ENCODE measurements around the gene PRR12. TPM values are rescaled to one million over a fixed set of nuclear protein-coding genes. Genes with fewer than 3 reads are reported as not detected.

The PRR12 gene
- total RNA-seq, 4 donors from 2014 or later, result 12.2 to 54.7 (median 30.0) TPM

DNA sequence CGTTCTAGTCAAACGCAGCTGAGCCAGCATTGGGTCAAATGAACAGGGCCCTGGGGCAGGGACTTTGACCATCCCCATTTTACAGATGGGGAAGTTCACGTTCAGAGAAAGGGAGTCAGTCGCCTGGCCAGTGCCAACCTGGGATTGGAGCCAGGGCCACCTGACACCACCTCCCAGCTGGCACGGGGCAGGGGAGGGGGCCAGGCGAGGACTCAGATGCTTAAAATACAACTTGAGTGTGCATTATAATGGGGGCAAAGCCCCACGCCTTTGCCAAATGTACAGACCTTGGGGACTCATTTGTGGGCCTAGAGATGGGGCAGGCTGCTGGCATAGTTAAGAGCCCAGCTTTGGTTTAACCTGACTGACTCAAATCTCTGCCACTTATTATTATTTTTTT lies 14.6 kb downstream of the PRR12 start:
- TF ChIP-seq CTCF (IDR thresholded peaks at IDR 0.05), result no peak
- no peak for TF ChIP-seq POLR2AphosphoS5 (IDR thresholded peaks at IDR 0.05)
- TF ChIP-seq POLR2A (IDR thresholded peaks at IDR 0.05), result no peak
- TF ChIP-seq EP300 (IDR thresholded peaks at IDR 0.05; ENCODE audit: low read depth), result no peak
- H3K4me3 ChIP-seq, result no peak overlapping the region
- no peak overlapping the region for H3K27ac ChIP-seq
- WGBS, 2 donors (ENCODE audit: low coverage in 1 of 2), result 85 to 100% methylated on average over 1 to 7 of the region's 7 CpGs
- no peaks in the 10 kb centered on the region for H3K9me3 ChIP-seq
- in situ Hi-C loops (cut with MboI; ENCODE audit: low pct_ligation_motif_present in 1 of 4, low pct_unique_long_range_greater_than_20kb in 1 of 4, low sequenced_read_pairs in 3 of 4) (no loop called here), intact Hi-C loops (cut with DNase I; ENCODE audit: low total_unique reads) (no loop called here)
- DNase-seq, result no peak
- H3K36me3 ChIP-seq, result peaks cover 0 to 48% (median 14%) of the 10 kb centered on the region in 4 donors
- no peaks in the 10 kb centered on the region for H3K4me1 ChIP-seq
- no peaks in the 10 kb centered on the region for H3K27me3 ChIP-seq

- 96% methylated on average over 12 of the region's 12 CpGs; no CpG with 5 or more reads in 1 of the 2 donors for WGBS, 2 donors (ENCODE audit: low coverage in 1 of 2)
- intact Hi-C loops (cut with DNase I; ENCODE audit: low total_unique reads) (no loop called here), in situ Hi-C loops (cut with MboI; ENCODE audit: low pct_ligation_motif_present in 1 of 4, low pct_unique_long_range_greater_than_20kb in 1 of 4, low sequenced_read_pairs in 3 of 4) (no loop called here)
Measured at GRCh38 chr19:49609499-49610092, 18.6 kb downstream of the PRR12 start.

DNA sequence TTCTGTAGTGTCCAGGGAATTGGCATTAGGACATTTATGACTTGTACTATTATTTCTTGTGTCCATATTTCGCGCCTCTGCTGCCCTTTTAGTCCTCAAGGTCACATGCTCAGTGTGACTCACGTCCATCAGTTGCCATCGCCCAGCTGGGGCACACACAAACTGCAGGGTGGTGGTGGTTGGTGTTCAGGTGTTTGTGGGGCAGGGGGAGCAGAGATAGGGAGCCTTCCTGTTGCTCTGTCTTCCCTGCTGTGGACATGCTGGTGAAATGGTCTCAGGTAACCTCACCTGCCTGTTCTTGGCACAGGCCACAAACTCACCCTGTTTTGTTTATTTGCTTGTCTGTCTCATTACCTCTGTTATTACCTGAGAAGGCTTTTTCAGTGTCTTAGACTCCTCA lies 22.4 kb downstream of the PRR12 start:
- no peak overlapping the region for H3K4me3 ChIP-seq
- H3K36me3 ChIP-seq, result peaks cover 0 to 45% (median 14%) of the 10 kb centered on the region in 4 donors
- intact Hi-C loops (cut with DNase I; ENCODE audit: low total_unique reads) (no loop called here), in situ Hi-C loops (cut with MboI; ENCODE audit: low pct_ligation_motif_present in 1 of 4, low pct_unique_long_range_greater_than_20kb in 1 of 4, low sequenced_read_pairs in 3 of 4) (no loop called here)
- TF ChIP-seq POLR2A (IDR thresholded peaks at IDR 0.05) (no peak), CTCF (IDR thresholded peaks at IDR 0.05) (no peak), POLR2AphosphoS5 (IDR thresholded peaks at IDR 0.05) (no peak), EP300 (IDR thresholded peaks at IDR 0.05; ENCODE audit: low read depth) (no peak)
- WGBS, 2 donors (ENCODE audit: low coverage in 1 of 2), result 62 to 75% methylated on average over 4 of the region's 4 CpGs
- no peaks in the 10 kb centered on the region for H3K4me1 ChIP-seq
- no peak overlapping the region for H3K27ac ChIP-seq
- H3K9me3 ChIP-seq, result no peaks in the 10 kb centered on the region
- H3K27me3 ChIP-seq, result no peaks in the 10 kb centered on the region
- DNase-seq, result no peak

More at GRCh38 chr19:49609499-49610092, 18.6 kb downstream of the PRR12 start:
- Histone ChIP-seq H3K27me3 (no peaks in the 10 kb centered on the region), H3K4me3 (no peak overlapping the region), H3K9me3 (no peaks in the 10 kb centered on the region), H3K27ac (no peak overlapping the region), H3K4me1 (no peaks in the 10 kb centered on the region), H3K36me3 (peaks cover 0 to 34% (median 4%) of the 10 kb centered on the region in 4 donors)
- TF ChIP-seq POLR2A (IDR thresholded peaks at IDR 0.05) (no peak), POLR2AphosphoS5 (IDR thresholded peaks at IDR 0.05) (no peak), CTCF (IDR thresholded peaks at IDR 0.05) (no peak), EP300 (IDR thresholded peaks at IDR 0.05; ENCODE audit: low read depth) (no peak)
- DNase-seq, result no peak

DNA sequence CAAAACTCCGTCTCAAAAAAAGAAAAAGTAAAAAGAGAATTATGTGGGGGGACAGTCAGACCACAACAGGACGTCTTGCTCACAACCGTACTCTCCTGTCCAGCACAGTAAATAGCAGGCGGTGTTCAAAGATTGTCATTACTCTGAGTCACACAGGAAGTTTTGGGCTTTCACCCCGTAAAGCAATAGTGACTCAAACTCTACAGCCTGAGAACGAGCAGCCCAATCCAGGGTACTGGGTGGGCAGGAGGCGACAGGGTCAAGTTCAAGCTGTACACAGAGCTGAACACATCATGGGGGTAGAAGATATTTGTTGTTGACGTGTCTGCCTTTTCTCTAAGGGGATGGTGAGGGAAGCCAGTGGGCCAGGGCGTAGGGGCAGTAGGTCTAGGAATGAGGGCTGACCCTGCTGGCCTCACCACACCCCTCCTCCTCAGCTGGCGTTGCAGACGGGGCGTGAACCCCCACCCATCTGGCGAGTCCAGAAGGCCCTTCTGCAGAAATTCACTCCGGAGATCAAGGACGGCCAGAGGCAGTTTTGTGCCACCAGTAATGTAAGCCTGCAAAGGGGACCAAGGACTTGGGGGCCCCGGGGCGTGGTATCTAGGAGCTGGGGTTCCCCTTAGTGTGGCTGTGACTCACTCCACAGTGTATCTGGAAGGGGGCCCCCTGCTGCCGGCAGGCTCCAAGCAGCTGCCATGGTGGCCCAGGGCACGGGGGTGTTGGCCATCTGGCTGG lies 23.3 kb downstream of the PRR12 start:
- no peak for DNase-seq
- TF ChIP-seq CTCF (IDR thresholded peaks at IDR 0.05) (no peak), POLR2AphosphoS5 (IDR thresholded peaks at IDR 0.05) (no peak), POLR2A (IDR thresholded peaks at IDR 0.05) (no peak), EP300 (IDR thresholded peaks at IDR 0.05; ENCODE audit: low read depth) (no peak)
- intact Hi-C loops (cut with DNase I; ENCODE audit: low total_unique reads) (no loop called here), in situ Hi-C loops (cut with MboI; ENCODE audit: low pct_ligation_motif_present in 1 of 4, low pct_unique_long_range_greater_than_20kb in 1 of 4, low sequenced_read_pairs in 3 of 4) (no loop called here)
- 74 to 75% methylated on average over 9 to 19 of the region's 19 CpGs for WGBS, 2 donors (ENCODE audit: low coverage in 1 of 2)
- Histone ChIP-seq H3K27ac (no peak overlapping the region), H3K36me3 (peaks cover 0 to 45% (median 14%) of the 10 kb centered on the region in 4 donors), H3K4me3 (no peak overlapping the region), H3K27me3 (no peaks in the 10 kb centered on the region), H3K9me3 (no peaks in the 10 kb centered on the region), H3K4me1 (no peaks in the 10 kb centered on the region)
